Measurements from ENCODE around the gene NT5DC1. TPM values are rescaled to one million over a fixed set of nuclear protein-coding genes. Genes with fewer than 3 reads are reported as not detected.

Gene NT5DC1
- polyA plus RNA-seq, 2 of the 4 experiments (the other 2 are of a cell fraction), result 26.9 to 31.5 TPM

GRCh38 chr6:116218172-116218633 is 117.5 kb downstream of the NT5DC1 start:
- Histone ChIP-seq H3K4me3 (no peak overlapping the region), H3K27ac (no peak overlapping the region), H3K4me2 (no peak overlapping the region), H3K9me3 (no peaks in the 10 kb centered on the region), H3K4me1 (0 out of 3 replicates have a peak, but pooled peaks cover 3% of the 10 kb centered on the region)
- ChIA-PET CTCF (interaction anchor here (0.6 to 2.4 kb wide), 8 partner anchors 9 to 427 kb away, joined by 3 to 8 read pairs (median 4); partner anchors contain the start of gene TSPYL4), POLR2A (interaction anchor here (0.6 to 1.5 kb wide), 2 partner anchors 22 to 56 kb away, joined by 3 to 6 read pairs; no protein-coding TSS in a partner anchor)
- no peak for TF ChIP-seq HDAC2 (IDR thresholded peaks at IDR 0.05)
- no peak for TF ChIP-seq EHF (CRISPR knock-in tag; IDR thresholded peaks at IDR 0.05)
- TF ChIP-seq MYC (IDR thresholded peaks at IDR 0.05; ENCODE audit: borderline replicate concordance, low read length), result no peak
- peak; percentile 28 to 38; a peak in 4 of 5 replicates for TF ChIP-seq RAD21 (conservative IDR thresholded peaks at IDR 0.05 in 1 of 2, IDR thresholded peaks at IDR 0.05 in 1 of 2)
- TF ChIP-seq REST (IDR thresholded peaks at IDR 0.05), result no peak
- TF ChIP-seq FOXS1 (CRISPR knock-in tag; IDR thresholded peaks at IDR 0.05), result no peak
- no peak for TF ChIP-seq NPAS2 (CRISPR knock-in tag; IDR thresholded peaks at IDR 0.05; ENCODE audit: borderline replicate concordance)
- peak; percentile 43 for TF ChIP-seq CTCF (IDR thresholded peaks at IDR 0.05)
- FAIRE-seq (no peak), ATAC-seq (no peak), DNase-seq (ENCODE audit: low read depth in 1 of 2, low spot score in 1 of 2) (no peak)
- WGBS (ENCODE audit: missing lambda C conversion rate), result 33% methylated on average over 3 of the region's 3 CpGs

- no peak for FAIRE-seq
- ATAC-seq, result no peak
- POLR2A ChIA-PET, result interaction anchor here (1.5 kb wide), 1 partner anchor 21 kb away, joined by 3 read pairs; no protein-coding TSS in a partner anchor
- Histone ChIP-seq H3K4me3 (no peak overlapping the region), H3K4me2 (no peak overlapping the region), H3K4me1 (0 out of 3 replicates have a peak, but pooled peaks cover 3% of the 10 kb centered on the region), H3K9me3 (no peaks in the 10 kb centered on the region), H3K27ac (no peak overlapping the region)
- TF ChIP-seq RFX5 (IDR thresholded peaks at IDR 0.05), result no peak
- no peak for TF ChIP-seq TP53 (CRISPR knock-in tag; IDR thresholded peaks at IDR 0.05)
- no peak for DNase-seq (ENCODE audit: low read depth in 1 of 2, low spot score in 1 of 2)
- 66% methylated on average over 5 of the region's 5 CpGs for WGBS (ENCODE audit: missing lambda C conversion rate)
- CTCF ChIA-PET, result interaction anchor here (1.0 to 2.4 kb wide), 3 partner anchors 10 to 33 kb away, joined by 4 to 7 read pairs (median 5); no protein-coding TSS in a partner anchor
These were observed 118.2 kb downstream of the NT5DC1 start for GRCh38 chr6:116218866-116219265.

GRCh38 chr6:116221067-116221466 is 120.4 kb downstream of the NT5DC1 start:
- 0 out of 3 replicates have a peak, but pooled peaks cover 3% of the 10 kb centered on the region for H3K4me1 ChIP-seq
- FAIRE-seq (no peak), DNase-seq (ENCODE audit: low read depth in 1 of 2, low spot score in 1 of 2) (no peak), ATAC-seq (no peak)
- TF ChIP-seq FOSL2 (IDR thresholded peaks at IDR 0.05) (no peak), FOSL2 (CRISPR knock-in tag; IDR thresholded peaks at IDR 0.05) (peak; percentile 33; the same call in 1 of the 2 replicates), RNF2 (IDR thresholded peaks at IDR 0.05; ENCODE audit: borderline replicate concordance, low read depth) (no peak), EP300 (IDR thresholded peaks at IDR 0.05) (no peak), USF2 (IDR thresholded peaks at IDR 0.05) (no peak), HDAC2 (IDR thresholded peaks at IDR 0.05) (no peak), MAFK (IDR thresholded peaks at IDR 0.05; ENCODE audit: partially characterized antibody) (no peak)
- CTCF ChIA-PET, result no interaction called here
- H3K27ac ChIP-seq, result no peak overlapping the region
- no peak overlapping the region for H3K4me2 ChIP-seq
- 77% methylated on average over 3 of the region's 3 CpGs for WGBS (ENCODE audit: missing lambda C conversion rate)
- H3K4me3 ChIP-seq, result no peak overlapping the region
- POLR2A ChIA-PET, result no interaction called here
- no peaks in the 10 kb centered on the region for H3K9me3 ChIP-seq

Data from A549 (cell line).